Heart right ventricle (tissue), 16 donors: ENCODE measurements around the gene MYO10. TPM values are rescaled to one million over a fixed set of nuclear protein-coding genes. Genes with fewer than 3 reads are reported as not detected.

Source experiments
- ATAC-seq, 8 donors: fragments of 200-7000 bp; cut with Tn5 transposase; one replicate each; pipeline ENCODE4 v1.9.1; 2020; ENCODE audit warnings: mild to moderate bottlenecking in 8 of 8, moderate library complexity in 8 of 8, moderate number of reproducible peaks in 1 of 8
- DNase-seq, 2 donors: peaks; one replicate each; pipeline ENCODE4 v3.0.0-alpha.2; 2020
- H3K27ac ChIP-seq, 10 donors: fragments of 200-600 bp; sonication (generic) in 2 of 10; one replicate each; pipeline versions ENCODE4 v1.5.0 to v1.8.0; 2020 to 2022; ENCODE audit warnings: mild to moderate bottlenecking in 3 of 10
- H3K27me3 ChIP-seq, 7 donors: fragments of 200-600 bp; one replicate each; pipeline ENCODE4 v1.8.0; 2021 to 2022; ENCODE audit warnings: mild to moderate bottlenecking in 2 of 7
- H3K36me3 ChIP-seq, 9 donors: fragments of 200-600 bp; sonication (generic) in 1 of 9; one replicate each; pipeline versions ENCODE4 v1.5.0 to v1.8.0; 2020 to 2022; ENCODE audit warnings: mild to moderate bottlenecking in 2 of 9
- H3K4me1 ChIP-seq, 9 donors: fragments of 200-600 bp; sonication (generic) in 1 of 9; one replicate each; pipeline versions ENCODE4 v1.5.0 to v1.8.0; 2020 to 2022; ENCODE audit warnings: mild to moderate bottlenecking in 4 of 9
- H3K4me3 ChIP-seq, 10 donors: fragments of 200-600 bp; sonication (generic) in 2 of 10; one replicate each; pipeline versions ENCODE4 v1.5.0 to v1.8.0; 2020 to 2022; ENCODE audit warnings: mild to moderate bottlenecking in 7 of 10, moderate library complexity in 2 of 10
- H3K9me3 ChIP-seq, 11 donors: fragments of 200-600 bp in 10 of 11; sonication (generic) in 2 of 11; one replicate each; pipeline versions ENCODE4 v1.5.0 to v1.8.0; 2013 to 2022; ENCODE audit warnings: mild to moderate bottlenecking in 2 of 11, control low read depth in 1 of 11, moderate library complexity in 1 of 11
- WGBS, 2 donors: extraction: QIAGEN DNeasy Blood & Tissue Kit; methylation state at CpG; one replicate each; pipeline ENCODE4 v1.1.7; 2013; ENCODE audit warnings: inconsistent platforms in 1 of 2; 5-methylcytosine and 5-hydroxymethylcytosine counted together
- intact Hi-C, 10 donors: fragments of 100-400 bp; cut with DNase I; formaldehyde crosslinking; loops; one replicate each; pipeline versions ENCODE4 v1.11.1 to v1.14.2; 2022
- polyA plus RNA-seq, 2 donors: library from polyadenylated mRNA; stranded (reverse); fragments of 200-250 nt; gene quantifications; one replicate each; pipeline ENCODE4 v1.2.3, GENCODE V29; 2013
- total RNA-seq, 10 donors: library from RNA; stranded (reverse); fragmentation: NEBNext Ultra II Directional in 3 of 10; extraction: Animal tissue kit (Norgen Biotek cat#: 25700) in 3 of 10; gene quantifications; one replicate each; pipeline versions ENCODE4 v1.2.1 to v1.2.4, GENCODE V29; 2021 to 2023
- TF ChIP-seq, protein P1 (sequence below), 9 donors: fragments of 200-600 bp; sonication (generic) in 2 of 9; IDR thresholded peaks; one replicate each; pipeline versions ENCODE4 v1.5.0 to v1.8.0; 2021 to 2022; ENCODE audit warnings: antibody characterized with exemption in 9 of 9, mild to moderate bottlenecking in 5 of 9, moderate library complexity in 1 of 9
- donor health status: Arrhythmogenic right ventricular cardiomyopathy.
- donor health status: ischemic (EF 13 %, LVEDD 7.1; RV severe dilation, severe dysfunction).
- donor health status: healthy with polysubstance abuse.
- donor health status: DM: no; HTN: yes; CAD: no.
- donor health status: DM: no; HTN: no; CAD: no.
- donor health status: ischemic (EF 25% LVEDD 6.9; RV normal size, moderate dysfunction).
- donor health status: ischemic (EF 25% LVEDD 5.7; RV mildly dilated, moderate dysfunction).
- donor health status: healthy.
- donor health status: DM: yes; HTN: yes; CAD: no.
- donor health status: Ischemic cardiomyopathy.
- donor health status: ischemic (EF 35%, LVEDD 5.7; RV mildly dilated, moderate dysfunction).
- donor health status: nonischemic (EF 11% LVEDD 7.7; RV severe dilation, severe dysfunction).
- donor health status: DM: yes; HTN: yes; CAD: no.
- donor health status: PGD.
- donor health status: ischemic (EF 29% LVEDD 5.4; RV normal size, mild dysfunction).
- donor health status: nonischemic (EF 23%, LVEDD 6.1; RV moderate dilation, normal function).

The MYO10 gene
- total and polyA plus RNA-seq, 12 donors: 1.2 to 8.2 (median 4.6) TPM

DNA sequence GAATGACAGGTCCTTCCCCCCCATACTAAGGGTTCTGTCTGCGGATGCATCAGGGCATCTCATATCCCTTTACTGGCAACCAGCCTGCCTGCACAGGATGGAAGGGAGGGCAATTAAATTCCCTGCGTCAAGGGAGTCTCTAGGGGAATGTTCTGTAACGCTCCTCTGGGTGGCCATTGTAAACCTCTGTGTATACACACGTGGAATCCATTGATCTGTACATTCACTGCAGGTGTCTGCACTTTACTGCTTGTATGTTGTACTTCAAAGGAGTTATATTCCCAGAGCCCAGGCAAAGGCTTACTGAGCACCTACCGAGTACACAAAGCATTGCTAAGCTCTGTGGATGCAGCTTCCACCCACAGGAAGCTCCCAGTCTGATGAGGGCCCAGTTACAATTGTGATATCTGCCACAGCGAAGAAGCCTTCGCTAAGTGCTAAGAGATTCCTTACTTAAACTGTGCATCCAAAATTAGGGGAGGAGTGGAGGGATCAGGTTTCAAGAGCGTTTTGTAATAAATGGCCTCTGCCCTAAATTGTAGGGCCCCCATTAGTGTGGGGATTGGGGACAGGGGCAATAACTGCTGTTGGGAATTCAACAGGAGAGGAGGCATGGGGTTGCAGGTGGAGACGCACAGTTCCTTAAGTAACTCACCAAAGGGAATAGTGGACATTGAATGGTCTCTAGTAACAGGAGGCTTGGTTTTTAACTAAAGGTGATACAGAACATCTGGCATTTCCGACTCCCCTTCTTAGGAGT, 317.8 kb downstream of the MYO10 start:
- Histone ChIP-seq H3K4me3 (no peak overlapping the region), H3K27me3 (peaks cover 0 to 15% (median 0%) of the 10 kb centered on the region in 7 donors), H3K36me3 (no peaks in the 10 kb centered on the region), H3K4me1 (peaks cover 0 to 28% (median 12%) of the 10 kb centered on the region in 9 donors), H3K9me3 (no peaks in the 10 kb centered on the region), H3K27ac (peak overlapping the region in 4 of 10 donors; percentile 5 to 82 (median 36))
- TF ChIP-seq, protein P1, sequence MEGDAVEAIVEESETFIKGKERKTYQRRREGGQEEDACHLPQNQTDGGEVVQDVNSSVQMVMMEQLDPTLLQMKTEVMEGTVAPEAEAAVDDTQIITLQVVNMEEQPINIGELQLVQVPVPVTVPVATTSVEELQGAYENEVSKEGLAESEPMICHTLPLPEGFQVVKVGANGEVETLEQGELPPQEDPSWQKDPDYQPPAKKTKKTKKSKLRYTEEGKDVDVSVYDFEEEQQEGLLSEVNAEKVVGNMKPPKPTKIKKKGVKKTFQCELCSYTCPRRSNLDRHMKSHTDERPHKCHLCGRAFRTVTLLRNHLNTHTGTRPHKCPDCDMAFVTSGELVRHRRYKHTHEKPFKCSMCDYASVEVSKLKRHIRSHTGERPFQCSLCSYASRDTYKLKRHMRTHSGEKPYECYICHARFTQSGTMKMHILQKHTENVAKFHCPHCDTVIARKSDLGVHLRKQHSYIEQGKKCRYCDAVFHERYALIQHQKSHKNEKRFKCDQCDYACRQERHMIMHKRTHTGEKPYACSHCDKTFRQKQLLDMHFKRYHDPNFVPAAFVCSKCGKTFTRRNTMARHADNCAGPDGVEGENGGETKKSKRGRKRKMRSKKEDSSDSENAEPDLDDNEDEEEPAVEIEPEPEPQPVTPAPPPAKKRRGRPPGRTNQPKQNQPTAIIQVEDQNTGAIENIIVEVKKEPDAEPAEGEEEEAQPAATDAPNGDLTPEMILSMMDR (IDR thresholded peaks at IDR 0.05): no peak
- WGBS, 2 donors: 72 to 74% methylated on average over 10 of the region's 10 CpGs
- intact Hi-C loops: no loop called here
- DNase-seq (no peak), ATAC-seq (peak in 4 of 8 donors; percentile 10 to 25 (median 17))

DNA sequence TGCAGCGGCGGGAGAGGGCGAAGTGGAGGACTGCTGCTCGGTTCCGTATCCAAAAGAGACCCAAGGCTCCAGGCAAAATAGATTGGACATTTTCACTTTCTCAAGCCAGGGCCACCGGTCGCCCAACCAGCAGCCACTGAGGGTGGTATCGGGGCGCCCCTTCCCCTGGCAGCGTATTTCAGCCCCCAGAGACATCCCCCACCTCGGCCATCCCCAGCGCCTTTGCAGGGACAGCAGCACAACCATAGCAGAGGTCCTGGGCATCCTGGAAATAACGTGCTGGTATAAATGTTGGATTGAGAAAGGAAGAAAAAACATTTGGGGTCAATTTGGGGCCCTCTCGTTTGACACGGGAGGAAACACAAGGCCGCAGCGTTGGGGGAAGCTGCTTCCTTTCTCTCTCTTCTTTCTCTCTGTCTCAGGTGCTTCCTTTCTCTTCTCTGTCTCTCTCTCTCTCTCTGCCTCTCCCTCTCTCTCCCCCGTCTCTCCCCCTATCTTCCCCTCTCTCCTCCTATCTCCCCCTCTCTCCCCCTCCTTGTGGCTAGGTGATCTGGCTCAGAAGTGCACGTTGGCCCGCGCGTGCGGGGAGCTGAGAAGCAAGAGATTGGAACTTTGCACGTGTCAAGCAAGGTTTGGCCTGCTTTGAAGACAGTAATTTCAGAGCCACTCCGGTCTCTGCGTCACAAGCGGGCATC, 318.7 kb downstream of the MYO10 start:
- Histone ChIP-seq H3K4me3 (peak overlapping the region; percentile 59 to 94 (median 74)), H3K36me3 (no peaks in the 10 kb centered on the region), H3K27ac (peak overlapping the region; percentile 47 to 88 (median 76)), H3K27me3 (peaks cover 0 to 15% (median 0%) of the 10 kb centered on the region in 7 donors), H3K9me3 (no peaks in the 10 kb centered on the region), H3K4me1 (peaks cover 0 to 28% (median 12%) of the 10 kb centered on the region in 9 donors)
- TF ChIP-seq, protein P1 (IDR thresholded peaks at IDR 0.05): no peak
- DNase-seq (peak; percentile 32 to 35), ATAC-seq (peak in 6 of 8 donors; percentile 31 to 61 (median 36))
- intact Hi-C loops: loop anchor here in 1 of 10 donors (2.0 kb wide), 1 partner anchor 65 kb away; no protein-coding TSS in a partner anchor
- 13 to 21% methylated on average over 27 of the region's 27 CpGs for WGBS, 2 donors

DNA sequence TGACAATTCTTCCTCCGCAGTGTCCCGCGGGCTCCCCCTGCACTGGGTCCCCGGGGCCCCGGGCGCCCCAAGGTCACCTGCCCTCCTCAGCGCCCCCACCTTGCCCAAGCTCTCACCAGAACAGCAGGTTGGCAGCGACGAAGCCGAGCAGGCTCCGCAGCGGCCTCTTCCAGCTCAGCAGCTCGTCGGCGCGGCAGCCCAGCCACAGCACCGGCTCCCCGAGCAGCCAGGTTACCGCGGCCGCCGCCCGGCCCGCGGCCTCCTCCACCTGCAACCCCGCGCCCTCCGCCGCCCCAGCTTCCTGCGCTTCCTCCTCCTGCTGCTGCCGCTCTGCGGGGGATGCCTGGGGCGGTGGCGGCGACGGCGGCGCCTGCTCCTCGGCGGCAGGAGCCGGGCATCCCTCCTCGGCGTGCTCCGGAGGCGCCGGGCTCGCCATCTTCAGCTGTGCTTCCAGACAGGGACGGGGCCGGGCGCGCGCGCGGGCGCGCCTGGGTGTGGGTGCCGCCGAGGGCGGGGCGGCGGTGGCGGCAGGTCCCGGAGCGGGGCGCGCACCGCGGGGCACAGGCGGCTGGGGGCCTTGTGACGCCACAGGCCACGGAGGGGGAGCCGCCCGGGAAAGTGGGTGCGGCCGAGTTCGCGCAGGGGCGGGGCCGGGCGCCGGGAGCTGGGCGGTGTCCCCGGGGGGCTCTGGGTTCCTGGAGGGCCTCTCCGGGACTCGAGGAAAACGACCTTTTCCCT, 319.4 kb downstream of the MYO10 start, which contains the start of gene RETREG1:
TSS of gene RETREG1 (minus strand) at position 462 of the 738 bp plus-strand sequence. CDS start at position 436, 26 bp downstream.
- TF ChIP-seq, protein P1 (IDR thresholded peaks at IDR 0.05): no peak
- intact Hi-C loops: loop anchor here in 1 of 10 donors (2.0 kb wide), 1 partner anchor 64 kb away; no protein-coding TSS in a partner anchor
- H3K4me1 ChIP-seq: peaks cover 0 to 24% (median 12%) of the 10 kb centered on the region in 9 donors
- peak within 1 kb of the TSS; percentile 47 to 88 (median 76) for H3K27ac ChIP-seq
- no peaks in the 10 kb centered on the region for H3K36me3 ChIP-seq
- H3K9me3 ChIP-seq: no peaks in the 10 kb centered on the region
- peaks cover 0 to 15% (median 0%) of the 10 kb centered on the region in 7 donors for H3K27me3 ChIP-seq
- H3K4me3 ChIP-seq: peak within 1 kb of the TSS; percentile 59 to 94 (median 74)
- peak; percentile 81 to 91 (median 88) for ATAC-seq
- DNase-seq: peak; percentile 68 to 76
- 1% methylated on average over 82 to 86 of the region's 86 CpGs for WGBS, 2 donors
